Activated CD8-positive, alpha-beta T cell treated with anti-CD3 and anti-CD28 coated beads, Interleukin-2, amount 10 ng/mL, durations not matched to agents 7 days and 5 days (primary cell): Measurements from ENCODE around the gene JPH3. TPM values are rescaled to one million over a fixed set of nuclear protein-coding genes. Genes with fewer than 3 reads are reported as not detected.
A peak's percentile ranks its signal among the peaks of the same experiment; 100 is the strongest.

Source experiments
- ATAC-seq: fragments of 150-1000 bp; cut with Tn5 transposase; one replicate; pipeline ENCODE4 v1.10.0; 2021; ENCODE audit warnings: moderate library complexity
- CTCF ChIA-PET: fragments of 350-600 bp; sonication (Branson Sonifier 250); formaldehyde crosslinking; loops from one replicate; lab custom pipeline; 2021; ENCODE audit warnings: antibody characterized with exemption; lab: Charles Lee
- POLR2A ChIA-PET: fragments of 350-600 bp; sonication (Branson Sonifier 250); formaldehyde crosslinking; loops from one replicate; lab custom pipeline; 2021; ENCODE audit warnings: antibody characterized with exemption; lab: Charles Lee
- DNase-seq: peaks from one replicate; pipeline ENCODE4 v3.0.0-alpha.2; 2020
- H3K27ac Mint-ChIP-seq: one replicate; pipeline ENCODE4 v1.8.0; 2021; ENCODE audit warnings: mild to moderate bottlenecking, mixed read lengths
- H3K27me3 Mint-ChIP-seq: one replicate; pipeline ENCODE4 v1.8.0; 2021; ENCODE audit warnings: low read depth, mixed read lengths
- H3K36me3 Mint-ChIP-seq: one replicate; pipeline ENCODE4 v1.8.0; 2021; ENCODE audit warnings: low read depth, mixed read lengths
- H3K4me1 Mint-ChIP-seq: one replicate; pipeline ENCODE4 v1.8.0; 2021; ENCODE audit warnings: low read depth, mixed read lengths
- H3K4me3 Mint-ChIP-seq: one replicate; pipeline ENCODE4 v1.8.0; 2021; ENCODE audit warnings: mild to moderate bottlenecking, mixed read lengths
- H3K9me3 Mint-ChIP-seq: one replicate; pipeline ENCODE4 v1.8.0; 2022; ENCODE audit warnings: mixed read lengths; ENCODE audit not compliant: insufficient read depth
- total RNA-seq, 2 experiments: library from RNA; stranded (reverse); gene quantifications; one replicate each; pipeline ENCODE4 v1.2.3, GENCODE V29; 2021

Gene JPH3
- total RNA-seq, 2 experiments from 2014 or later = not detected

- ChIA-PET CTCF (interaction anchor here (0.6 to 3.7 kb wide), 46 partner anchors 9 to 573 kb away, joined by 3 to 38 read pairs (median 4); partner anchors contain the start of genes FBXO31 and KLHDC4), POLR2A (interaction anchor here (1.0 to 1.1 kb wide), 2 partner anchors 242 to 243 kb away, joined by 3 read pairs; no protein-coding TSS in a partner anchor)
- peak; percentile 85 for DNase-seq
- no peaks in the 10 kb centered on the region for H3K36me3 Mint-ChIP-seq
- H3K9me3 Mint-ChIP-seq = no peaks in the 10 kb centered on the region
- H3K27ac Mint-ChIP-seq = no peak overlapping the region
- H3K27me3 Mint-ChIP-seq = peaks cover 6% of the 10 kb centered on the region
- peaks cover 18% of the 10 kb centered on the region for H3K4me1 Mint-ChIP-seq
- peak; percentile 93 for ATAC-seq
- peak overlapping the region; percentile 59 for H3K4me3 Mint-ChIP-seq
Measured at GRCh38 chr16:87636050-87636684, 33.9 kb downstream of the JPH3 start.

- ATAC-seq (no peak), DNase-seq (no peak)
- Mint-ChIP-seq H3K27me3 (peaks cover 2% of the 10 kb centered on the region), H3K9me3 (no peaks in the 10 kb centered on the region), H3K4me3 (no peak overlapping the region), H3K36me3 (no peaks in the 10 kb centered on the region), H3K27ac (no peak overlapping the region), H3K4me1 (peaks cover 18% of the 10 kb centered on the region)
- CTCF ChIA-PET = interaction anchor here (0.7 to 3.7 kb wide), 26 partner anchors 12 to 321 kb away, joined by 3 to 38 read pairs (median 4); partner anchors contain the start of genes FBXO31 and KLHDC4
- POLR2A ChIA-PET = no interaction called here
Measured at GRCh38 chr16:87636741-87637140, 34.4 kb downstream of the JPH3 start.

GRCh38 chr16:87637357-87637756, 35.0 kb downstream of the JPH3 start:
- Mint-ChIP-seq H3K4me3 (no peak overlapping the region), H3K27ac (no peak overlapping the region), H3K9me3 (no peaks in the 10 kb centered on the region), H3K27me3 (peaks cover under 1% of the 10 kb centered on the region), H3K36me3 (no peaks in the 10 kb centered on the region), H3K4me1 (peaks cover 18% of the 10 kb centered on the region)
- ChIA-PET CTCF (interaction anchor here (2.7 to 3.0 kb wide), 2 partner anchors 132 to 243 kb away, joined by 16 to 26 read pairs; no protein-coding TSS in a partner anchor), POLR2A (no interaction called here)
- DNase-seq (no peak), ATAC-seq (no peak)

GRCh38 chr16:87638736-87639135, 36.4 kb downstream of the JPH3 start:
- DNase-seq (no peak), ATAC-seq (no peak)
- CTCF ChIA-PET = no interaction called here
- Mint-ChIP-seq H3K9me3 (no peaks in the 10 kb centered on the region), H3K27ac (no peak overlapping the region), H3K36me3 (no peaks in the 10 kb centered on the region), H3K4me3 (no peak overlapping the region), H3K4me1 (peaks cover 18% of the 10 kb centered on the region), H3K27me3 (no peaks in the 10 kb centered on the region)
- POLR2A ChIA-PET = no interaction called here

- no peaks in the 10 kb centered on the region for H3K27me3 Mint-ChIP-seq
- no peak overlapping the region for H3K27ac Mint-ChIP-seq
- no peak overlapping the region for H3K4me3 Mint-ChIP-seq
- no peaks in the 10 kb centered on the region for H3K9me3 Mint-ChIP-seq
- CTCF ChIA-PET = no interaction called here
- peaks cover under 1% of the 10 kb centered on the region for H3K4me1 Mint-ChIP-seq
- H3K36me3 Mint-ChIP-seq = no peaks in the 10 kb centered on the region
- no peak for ATAC-seq
- DNase-seq = no peak
- POLR2A ChIA-PET = no interaction called here
Measured at GRCh38 chr16:87641721-87642120, 39.4 kb downstream of the JPH3 start.

GRCh38 chr16:87642491-87642890, 40.2 kb downstream of the JPH3 start:
- ATAC-seq = no peak
- CTCF ChIA-PET = no interaction called here

GRCh38 chr16:87644186-87644585, 41.9 kb downstream of the JPH3 start:
- Mint-ChIP-seq H3K27ac (no peak overlapping the region), H3K4me3 (no peak overlapping the region), H3K4me1 (no peaks in the 10 kb centered on the region), H3K9me3 (no peaks in the 10 kb centered on the region), H3K36me3 (no peaks in the 10 kb centered on the region), H3K27me3 (no peaks in the 10 kb centered on the region)
- POLR2A ChIA-PET = no interaction called here
- ATAC-seq = no peak
- CTCF ChIA-PET = no interaction called here
- DNase-seq = no peak

More at GRCh38 chr16:87642491-87642890, 40.2 kb downstream of the JPH3 start:
- Mint-ChIP-seq H3K4me3 (no peak overlapping the region), H3K36me3 (no peaks in the 10 kb centered on the region), H3K27ac (no peak overlapping the region), H3K4me1 (no peaks in the 10 kb centered on the region), H3K9me3 (no peaks in the 10 kb centered on the region), H3K27me3 (no peaks in the 10 kb centered on the region)
- no peak for DNase-seq
- POLR2A ChIA-PET = no interaction called here

- ChIA-PET POLR2A (no interaction called here), CTCF (no interaction called here)
- H3K4me3 Mint-ChIP-seq = no peak overlapping the region
- H3K4me1 Mint-ChIP-seq = no peaks in the 10 kb centered on the region
- H3K9me3 Mint-ChIP-seq = no peaks in the 10 kb centered on the region
- ATAC-seq (no peak), DNase-seq (no peak)
- H3K36me3 Mint-ChIP-seq = no peaks in the 10 kb centered on the region
- no peaks in the 10 kb centered on the region for H3K27me3 Mint-ChIP-seq
- no peak overlapping the region for H3K27ac Mint-ChIP-seq
Measured at GRCh38 chr16:87644596-87644995, 42.3 kb downstream of the JPH3 start.

- Mint-ChIP-seq H3K27me3 (no peaks in the 10 kb centered on the region), H3K4me1 (no peaks in the 10 kb centered on the region), H3K4me3 (no peak overlapping the region), H3K36me3 (no peaks in the 10 kb centered on the region), H3K27ac (no peak overlapping the region), H3K9me3 (no peaks in the 10 kb centered on the region)
- CTCF ChIA-PET = no interaction called here
- no peak for ATAC-seq
- DNase-seq = no peak
- POLR2A ChIA-PET = no interaction called here
Measured at GRCh38 chr16:87645802-87646201, 43.5 kb downstream of the JPH3 start.

GRCh38 chr16:87647431-87648185, 45.3 kb downstream of the JPH3 start:
- Mint-ChIP-seq H3K36me3 (no peaks in the 10 kb centered on the region), H3K4me1 (no peaks in the 10 kb centered on the region), H3K27me3 (peaks cover 3% of the 10 kb centered on the region), H3K4me3 (no peak overlapping the region), H3K27ac (no peak overlapping the region), H3K9me3 (no peaks in the 10 kb centered on the region)
- ATAC-seq (no peak), DNase-seq (no peak)
- ChIA-PET POLR2A (no interaction called here), CTCF (no interaction called here)

GRCh38 chr16:87648236-87648635, 45.9 kb downstream of the JPH3 start:
- Mint-ChIP-seq H3K4me1 (no peaks in the 10 kb centered on the region), H3K27me3 (peaks cover 3% of the 10 kb centered on the region), H3K36me3 (no peaks in the 10 kb centered on the region), H3K9me3 (no peaks in the 10 kb centered on the region), H3K27ac (no peak overlapping the region), H3K4me3 (no peak overlapping the region)
- CTCF ChIA-PET = interaction anchor here (1.9 kb wide), 1 partner anchor 12 kb away, joined by 7 read pairs; no protein-coding TSS in a partner anchor
- DNase-seq (no peak), ATAC-seq (no peak)
- POLR2A ChIA-PET = no interaction called here
